ENCODE measurements around the gene NEK7. TPM values are rescaled to one million over a fixed set of nuclear protein-coding genes. Genes with fewer than 3 reads are reported as not detected.
"Not testable (repeated sequence)": the region's sequence is repeated elsewhere in the genome, so short reads cannot be mapped to it uniquely, and the experiment has no call there.

Gene NEK7
- total RNA-seq, 1 donor, result 28.0 TPM

DNA sequence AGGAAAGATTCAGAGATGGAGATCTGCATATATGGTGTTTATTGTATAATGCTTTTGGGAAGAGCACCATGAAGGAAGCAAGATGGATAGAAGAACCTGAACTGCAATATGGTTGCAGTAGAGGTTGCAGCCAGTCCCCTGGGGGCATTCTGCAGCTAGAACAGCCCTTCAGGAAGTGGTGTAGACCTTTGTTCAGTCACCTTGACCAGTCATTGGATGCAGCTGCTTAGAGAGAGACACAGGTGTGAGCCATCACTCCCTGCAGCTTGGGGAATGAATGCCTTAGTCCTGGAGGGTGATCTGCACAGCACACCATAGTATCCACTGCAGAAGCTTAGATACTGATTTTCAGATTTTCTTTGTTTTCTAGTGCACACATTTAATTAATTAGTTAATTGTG lies 42.3 kb downstream of the NEK7 start:
- DNase-seq (ENCODE audit: low read depth in 2 of 3, low spot score in 2 of 3), result no peak

GRCh38 chr1:198201956-198202784 lies 45.4 kb downstream of the NEK7 start:
- no peak for DNase-seq (ENCODE audit: low read depth in 2 of 3, low spot score in 2 of 3)

- no peak for DNase-seq (ENCODE audit: low read depth in 2 of 3, low spot score in 2 of 3)
These were observed 46.6 kb downstream of the NEK7 start for GRCh38 chr1:198203434-198203833.

- no peak for DNase-seq (ENCODE audit: low read depth in 2 of 3, low spot score in 2 of 3)
These were observed 48.4 kb downstream of the NEK7 start for GRCh38 chr1:198205016-198205684.

DNA sequence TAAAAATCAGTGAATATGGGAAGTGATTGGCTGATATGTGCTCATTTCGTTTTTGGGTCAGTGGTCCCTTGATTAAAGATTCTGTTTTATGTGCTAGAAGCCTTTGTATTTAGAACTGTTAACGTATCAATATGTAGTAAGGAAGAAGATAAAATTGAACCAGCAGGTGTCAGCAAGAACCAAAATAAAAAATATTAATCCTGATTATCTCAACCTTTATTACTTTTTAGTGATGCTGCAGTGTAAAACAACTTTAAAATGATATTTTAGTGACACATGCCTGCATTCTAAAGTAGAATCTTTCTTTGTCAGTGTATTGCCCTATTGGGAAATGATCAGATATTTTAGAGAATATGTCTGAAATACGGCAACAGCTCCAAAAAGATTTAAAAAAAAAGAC lies 49.5 kb downstream of the NEK7 start:
- no peak for DNase-seq (ENCODE audit: low read depth in 2 of 3, low spot score in 2 of 3)

DNA sequence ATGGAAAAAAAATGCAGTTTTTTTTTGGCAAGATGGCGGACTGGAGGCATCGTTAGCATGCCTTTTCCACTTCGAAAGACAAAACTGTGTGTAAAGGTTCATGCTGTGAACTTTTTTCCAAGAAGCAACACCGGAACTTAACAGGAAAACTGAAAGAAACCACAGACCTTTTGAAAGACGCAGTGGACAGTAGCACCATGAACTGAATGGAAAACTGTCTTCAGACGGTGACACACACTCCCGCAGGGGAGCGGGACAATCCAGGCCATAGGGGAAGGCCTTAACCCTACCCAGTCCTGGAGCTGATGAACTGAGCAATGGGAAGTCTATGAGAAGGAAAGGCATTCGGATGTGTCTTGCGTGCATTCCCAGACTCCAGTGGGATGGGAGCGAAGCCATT lies 54.9 kb downstream of the NEK7 start:
- no peak for DNase-seq (ENCODE audit: low read depth in 2 of 3, low spot score in 2 of 3)

DNA sequence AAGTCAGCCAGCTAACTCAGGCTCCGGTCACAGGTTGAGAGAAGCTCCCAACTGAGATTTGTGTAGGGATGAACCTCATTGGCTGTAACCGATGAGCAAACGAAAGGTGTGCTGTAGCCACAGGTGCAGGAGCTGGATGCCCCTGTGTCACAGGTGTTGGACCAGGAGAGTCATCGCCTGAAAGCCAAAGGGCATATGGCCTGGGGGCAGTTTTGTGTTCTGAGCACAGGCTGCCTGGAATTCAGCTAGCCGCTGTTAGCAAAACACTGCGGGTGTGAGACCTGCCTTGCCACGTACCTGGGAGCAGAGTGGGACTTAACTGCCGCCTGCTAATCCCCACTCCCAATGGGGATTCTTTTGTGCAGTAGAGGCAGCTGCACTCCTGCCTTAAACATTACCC lies 55.3 kb downstream of the NEK7 start:
- DNase-seq (ENCODE audit: low read depth in 2 of 3, low spot score in 2 of 3), result no peak

GRCh38 chr1:198212675-198213074 lies 55.9 kb downstream of the NEK7 start:
- DNase-seq (ENCODE audit: low read depth in 2 of 3, low spot score in 2 of 3), result no peak

DNA sequence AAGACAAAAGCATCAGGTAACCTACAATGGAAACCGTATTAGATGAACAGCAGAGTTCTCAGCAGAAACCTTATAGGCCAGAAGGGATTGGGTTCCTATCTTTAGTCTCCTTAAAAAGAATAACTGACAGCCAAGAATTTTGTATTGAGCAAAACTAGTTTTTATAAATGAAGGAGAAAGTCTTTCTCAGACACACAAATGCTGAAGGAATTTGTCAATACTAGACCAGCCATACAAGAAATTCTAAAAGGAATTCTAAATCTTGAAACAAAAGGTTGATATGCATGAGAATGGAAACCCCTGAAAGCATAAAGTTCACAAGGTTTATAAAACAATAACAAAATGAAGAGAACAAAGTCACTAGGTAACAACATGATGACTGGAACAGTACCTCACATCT lies 58.1 kb downstream of the NEK7 start:
- peak in 1 of 3 donors; percentile 39 for DNase-seq (ENCODE audit: low read depth in 2 of 3, low spot score in 2 of 3)

GRCh38 chr1:198220428-198220827 lies 63.6 kb downstream of the NEK7 start:
- no peak for DNase-seq (ENCODE audit: low read depth in 2 of 3, low spot score in 2 of 3)

- DNase-seq (ENCODE audit: low read depth in 2 of 3, low spot score in 2 of 3), result not testable (repeated sequence)
These were observed 70.2 kb downstream of the NEK7 start for GRCh38 chr1:198227010-198227409.

GRCh38 chr1:198227454-198227853 lies 70.7 kb downstream of the NEK7 start:
- not testable (repeated sequence) for DNase-seq (ENCODE audit: low read depth in 2 of 3, low spot score in 2 of 3)

DNA sequence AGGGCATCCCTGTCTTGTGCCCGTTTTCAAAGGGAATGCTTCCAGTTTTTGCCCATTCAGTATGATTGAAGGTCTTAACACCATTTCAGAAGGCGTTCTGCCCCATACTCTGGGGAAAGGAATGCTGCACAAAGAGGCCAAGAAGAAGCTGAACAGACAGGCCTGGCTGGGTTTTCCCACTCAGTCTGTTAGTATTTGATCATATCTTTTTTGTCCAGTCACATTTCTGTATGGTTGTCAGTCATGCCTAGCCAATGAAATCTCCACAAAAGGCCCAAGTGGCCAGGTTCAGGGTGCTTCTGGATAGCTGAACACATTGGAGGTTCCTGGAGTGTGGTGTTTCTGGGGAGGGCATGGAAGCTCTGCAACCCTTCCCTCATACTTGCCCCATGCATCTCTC lies 72.1 kb downstream of the NEK7 start:
- no peak for DNase-seq (ENCODE audit: low read depth in 2 of 3, low spot score in 2 of 3)

- DNase-seq (ENCODE audit: low read depth in 2 of 3, low spot score in 2 of 3), result no peak
These were observed 75.0 kb downstream of the NEK7 start for GRCh38 chr1:198231779-198232178.

GRCh38 chr1:198232378-198232777 lies 75.6 kb downstream of the NEK7 start:
- DNase-seq (ENCODE audit: low read depth in 2 of 3, low spot score in 2 of 3), result no peak

- DNase-seq (ENCODE audit: low read depth in 2 of 3, low spot score in 2 of 3), result no peak
These were observed 76.3 kb downstream of the NEK7 start for GRCh38 chr1:198232940-198233675.

- DNase-seq (ENCODE audit: low read depth in 2 of 3, low spot score in 2 of 3), result peak in 2 of 3 donors; percentile 29 to 33
These were observed 77.9 kb downstream of the NEK7 start for GRCh38 chr1:198234520-198235251.

GRCh38 chr1:198238121-198238520 lies 81.3 kb downstream of the NEK7 start:
- peak in 2 of 3 donors; percentile 67 to 94 for DNase-seq (ENCODE audit: low read depth in 2 of 3, low spot score in 2 of 3)

DNA sequence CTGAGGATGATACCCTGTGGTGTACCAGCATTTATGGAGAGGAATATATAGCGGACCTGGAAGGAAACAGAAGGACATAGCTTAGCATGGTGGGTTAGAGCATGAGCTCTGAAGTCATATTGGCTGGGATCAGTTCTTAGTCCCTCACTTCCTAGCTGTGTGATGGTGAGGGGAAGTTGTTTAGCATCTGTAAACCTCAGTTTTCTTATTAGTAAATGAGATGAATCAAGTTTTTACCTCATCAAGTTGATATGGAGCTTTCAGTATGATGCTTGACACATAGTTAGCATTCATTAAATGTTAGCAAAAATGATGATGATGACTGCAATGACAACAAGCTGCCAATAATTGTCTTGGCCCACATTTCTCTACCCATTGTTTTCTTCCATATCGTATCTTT lies 84.8 kb downstream of the NEK7 start:
- DNase-seq (ENCODE audit: low read depth in 2 of 3, low spot score in 2 of 3), result no peak

DNA sequence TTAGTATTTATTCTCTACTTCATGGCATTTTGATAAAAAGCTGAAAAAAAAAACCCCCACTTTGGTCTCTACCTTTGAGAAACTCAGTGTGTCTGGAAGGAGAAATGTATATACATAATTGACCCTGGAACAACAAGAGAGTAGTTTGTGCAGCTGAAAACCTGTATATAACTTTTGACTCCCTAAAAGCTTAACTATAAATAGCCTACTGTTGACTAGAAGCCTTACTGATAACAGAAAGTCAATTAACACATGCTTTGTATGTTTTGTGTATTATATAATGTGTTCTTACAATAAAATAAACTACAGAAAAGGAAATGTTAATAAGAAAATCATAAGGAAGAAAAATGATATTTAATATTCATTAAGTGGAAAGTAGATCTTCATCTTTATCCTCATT lies 88.0 kb downstream of the NEK7 start:
- no peak for DNase-seq (ENCODE audit: low read depth in 2 of 3, low spot score in 2 of 3)

GRCh38 chr1:198245379-198245778 lies 88.6 kb downstream of the NEK7 start:
- no peak for DNase-seq (ENCODE audit: low read depth in 2 of 3, low spot score in 2 of 3)

All from hematopoietic multipotent progenitor cell (in vitro differentiated cells).